Tibial nerve (tissue), 4 donors: Measurements from ENCODE around the gene STN1.

Experiments
- EP300 ChIP-seq, 2 donors: sonication (generic); formaldehyde crosslinking; IDR thresholded peaks; one replicate each; pipeline ENCODE4 v1.6.1; 2017; ENCODE audit warnings: antibody characterized with exemption in 2 of 2, mild to moderate bottlenecking in 1 of 2
- POLR2A ChIP-seq, 2 donors: fragments of 450-650 bp; IDR thresholded peaks; one replicate each; pipeline ENCODE4 v1.6.1; 2017; ENCODE audit warnings: antibody characterized with exemption in 2 of 2, mild to moderate bottlenecking in 2 of 2, moderate library complexity in 2 of 2
- TF ChIP-seq, protein P1 (sequence below), 5 experiments: fragments of 200-600 bp in 3 of 5; fragments of 450-650 bp in 2 of 5; sonication (generic) in 3 of 5; IDR thresholded peaks; one replicate each; pipeline ENCODE4 v1.5.1; 2016 to 2019; ENCODE audit warnings: antibody characterized with exemption in 5 of 5, mild to moderate bottlenecking in 3 of 5, moderate library complexity in 2 of 5

DNA sequence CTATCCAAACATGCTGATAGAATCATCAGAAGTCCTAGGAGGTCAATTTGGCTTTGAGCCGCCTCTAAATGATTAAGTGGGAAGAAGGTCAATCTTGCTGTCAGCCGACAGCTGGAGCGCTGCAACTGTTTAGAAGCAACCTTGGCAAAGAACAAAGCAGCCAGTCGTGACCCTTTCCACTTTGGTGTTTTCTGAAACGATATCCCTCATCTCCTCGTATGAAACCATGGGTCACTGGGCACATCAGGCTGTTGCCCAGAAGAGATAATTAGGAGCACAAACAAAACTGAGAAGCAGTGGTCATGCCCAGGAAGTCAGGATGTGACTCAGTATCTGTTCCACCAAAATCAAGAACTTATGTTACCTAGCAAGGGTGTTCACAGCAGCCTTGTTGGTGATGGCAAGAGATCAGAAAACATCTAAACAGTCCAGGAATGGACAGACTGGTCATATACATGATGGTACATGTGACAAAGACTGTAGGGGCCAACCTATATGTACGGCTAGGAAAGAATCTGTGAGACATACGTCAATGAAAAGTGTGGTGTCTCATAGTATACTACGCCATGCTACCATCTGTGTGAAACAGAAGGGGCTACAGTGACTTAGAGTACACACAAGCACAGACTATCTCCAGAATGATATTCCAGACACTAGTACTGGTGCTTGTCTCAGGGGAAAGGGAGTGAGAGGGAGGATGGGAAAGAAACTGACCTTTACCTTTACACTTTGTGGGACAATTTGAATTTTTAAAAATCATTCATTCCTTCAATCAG lies 22.4 kb downstream of the STN1 start:
- TF ChIP-seq, protein P1, sequence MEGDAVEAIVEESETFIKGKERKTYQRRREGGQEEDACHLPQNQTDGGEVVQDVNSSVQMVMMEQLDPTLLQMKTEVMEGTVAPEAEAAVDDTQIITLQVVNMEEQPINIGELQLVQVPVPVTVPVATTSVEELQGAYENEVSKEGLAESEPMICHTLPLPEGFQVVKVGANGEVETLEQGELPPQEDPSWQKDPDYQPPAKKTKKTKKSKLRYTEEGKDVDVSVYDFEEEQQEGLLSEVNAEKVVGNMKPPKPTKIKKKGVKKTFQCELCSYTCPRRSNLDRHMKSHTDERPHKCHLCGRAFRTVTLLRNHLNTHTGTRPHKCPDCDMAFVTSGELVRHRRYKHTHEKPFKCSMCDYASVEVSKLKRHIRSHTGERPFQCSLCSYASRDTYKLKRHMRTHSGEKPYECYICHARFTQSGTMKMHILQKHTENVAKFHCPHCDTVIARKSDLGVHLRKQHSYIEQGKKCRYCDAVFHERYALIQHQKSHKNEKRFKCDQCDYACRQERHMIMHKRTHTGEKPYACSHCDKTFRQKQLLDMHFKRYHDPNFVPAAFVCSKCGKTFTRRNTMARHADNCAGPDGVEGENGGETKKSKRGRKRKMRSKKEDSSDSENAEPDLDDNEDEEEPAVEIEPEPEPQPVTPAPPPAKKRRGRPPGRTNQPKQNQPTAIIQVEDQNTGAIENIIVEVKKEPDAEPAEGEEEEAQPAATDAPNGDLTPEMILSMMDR (IDR thresholded peaks at IDR 0.05) = no peak
- no peak for TF ChIP-seq POLR2A (IDR thresholded peaks at IDR 0.05)
- TF ChIP-seq EP300 (IDR thresholded peaks at IDR 0.05) = peak in 1 of 2 donors; percentile 25
